Memory B cell (primary cell): ENCODE measurements around the gene MBD2.
"Not testable (repeated sequence)": the region's sequence is repeated elsewhere in the genome, so short reads cannot be mapped to it uniquely, and the experiment has no call there.

Experiments
- ATAC-seq: fragments of 150-1000 bp; cut with Tn5 transposase; 2 replicates; pipeline ENCODE4 v1.10.0; 2021; ENCODE audit warnings: low read depth, mild to moderate bottlenecking, moderate library complexity
- DNase-seq, 2 donors: peaks; one replicate each; pipeline ENCODE4 v3.0.0; 2022; ENCODE audit warnings: low spot score in 2 of 2
- H3K27ac Mint-ChIP-seq: one replicate; pipeline ENCODE4 v1.8.0; 2022; ENCODE audit warnings: mild to moderate bottlenecking, moderate library complexity, mixed read lengths
- H3K27me3 Mint-ChIP-seq: one replicate; pipeline ENCODE4 v1.8.0; 2022; ENCODE audit warnings: mixed read lengths
- H3K36me3 Mint-ChIP-seq: one replicate; pipeline ENCODE4 v1.8.0; 2022; ENCODE audit warnings: mild to moderate bottlenecking, mixed read lengths
- H3K4me1 Mint-ChIP-seq: one replicate; pipeline ENCODE4 v1.8.0; 2022; ENCODE audit warnings: mixed read lengths
- H3K4me3 Mint-ChIP-seq: one replicate; pipeline ENCODE4 v1.8.0; 2022; ENCODE audit warnings: mild to moderate bottlenecking, moderate library complexity, mixed read lengths
- H3K9me3 Mint-ChIP-seq: one replicate; pipeline ENCODE4 v1.8.0; 2022; ENCODE audit warnings: mixed read lengths

MBD2 gene, protein sequence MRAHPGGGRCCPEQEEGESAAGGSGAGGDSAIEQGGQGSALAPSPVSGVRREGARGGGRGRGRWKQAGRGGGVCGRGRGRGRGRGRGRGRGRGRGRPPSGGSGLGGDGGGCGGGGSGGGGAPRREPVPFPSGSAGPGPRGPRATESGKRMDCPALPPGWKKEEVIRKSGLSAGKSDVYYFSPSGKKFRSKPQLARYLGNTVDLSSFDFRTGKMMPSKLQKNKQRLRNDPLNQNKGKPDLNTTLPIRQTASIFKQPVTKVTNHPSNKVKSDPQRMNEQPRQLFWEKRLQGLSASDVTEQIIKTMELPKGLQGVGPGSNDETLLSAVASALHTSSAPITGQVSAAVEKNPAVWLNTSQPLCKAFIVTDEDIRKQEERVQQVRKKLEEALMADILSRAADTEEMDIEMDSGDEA

DNA sequence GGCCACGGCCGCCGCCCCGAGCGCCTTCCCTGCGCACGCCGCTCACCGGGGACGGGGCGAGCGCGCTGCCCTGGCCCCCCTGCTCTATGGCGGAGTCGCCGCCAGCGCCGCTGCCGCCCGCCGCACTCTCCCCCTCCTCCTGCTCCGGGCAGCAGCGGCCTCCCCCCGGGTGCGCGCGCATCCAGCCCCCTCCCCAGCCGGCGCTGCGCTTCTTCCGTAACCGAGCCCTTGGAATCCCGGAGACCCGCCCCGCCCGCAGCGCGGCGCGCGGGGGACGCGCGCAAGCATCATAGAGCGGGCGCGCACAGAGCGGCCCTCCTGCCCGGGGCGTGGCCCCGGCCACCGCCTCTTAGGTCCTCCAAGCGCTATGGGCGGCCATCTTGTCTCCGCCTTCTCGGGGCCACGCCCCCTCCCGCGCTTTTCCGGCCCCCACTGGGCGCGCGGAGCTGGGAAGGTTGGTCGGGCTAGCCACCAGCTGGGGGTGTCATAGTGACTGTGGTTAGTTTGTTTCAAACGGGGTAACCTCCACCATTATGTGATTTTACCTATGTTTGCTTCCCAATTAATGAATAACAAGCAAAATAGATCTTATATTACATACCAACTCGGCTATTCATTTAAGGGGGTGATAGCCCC is at the start of gene MBD2:
Gene MBD2, minus strand, starts transcription at position 291 of the 636 bp plus-strand sequence. Its CDS starts 110 bp downstream, at position 181.
- Mint-ChIP-seq H3K9me3 (no peaks in the 10 kb centered on the region), H3K4me3 (peak within 1 kb of the TSS; percentile 91), H3K27ac (peak within 1 kb of the TSS; percentile 94), H3K4me1 (peaks cover 23% of the 10 kb centered on the region), H3K36me3 (peaks cover 2% of the 10 kb centered on the region), H3K27me3 (no peaks in the 10 kb centered on the region)
- DNase-seq = peak; percentile 92 to 93
- ATAC-seq = peak; percentile 88

DNA sequence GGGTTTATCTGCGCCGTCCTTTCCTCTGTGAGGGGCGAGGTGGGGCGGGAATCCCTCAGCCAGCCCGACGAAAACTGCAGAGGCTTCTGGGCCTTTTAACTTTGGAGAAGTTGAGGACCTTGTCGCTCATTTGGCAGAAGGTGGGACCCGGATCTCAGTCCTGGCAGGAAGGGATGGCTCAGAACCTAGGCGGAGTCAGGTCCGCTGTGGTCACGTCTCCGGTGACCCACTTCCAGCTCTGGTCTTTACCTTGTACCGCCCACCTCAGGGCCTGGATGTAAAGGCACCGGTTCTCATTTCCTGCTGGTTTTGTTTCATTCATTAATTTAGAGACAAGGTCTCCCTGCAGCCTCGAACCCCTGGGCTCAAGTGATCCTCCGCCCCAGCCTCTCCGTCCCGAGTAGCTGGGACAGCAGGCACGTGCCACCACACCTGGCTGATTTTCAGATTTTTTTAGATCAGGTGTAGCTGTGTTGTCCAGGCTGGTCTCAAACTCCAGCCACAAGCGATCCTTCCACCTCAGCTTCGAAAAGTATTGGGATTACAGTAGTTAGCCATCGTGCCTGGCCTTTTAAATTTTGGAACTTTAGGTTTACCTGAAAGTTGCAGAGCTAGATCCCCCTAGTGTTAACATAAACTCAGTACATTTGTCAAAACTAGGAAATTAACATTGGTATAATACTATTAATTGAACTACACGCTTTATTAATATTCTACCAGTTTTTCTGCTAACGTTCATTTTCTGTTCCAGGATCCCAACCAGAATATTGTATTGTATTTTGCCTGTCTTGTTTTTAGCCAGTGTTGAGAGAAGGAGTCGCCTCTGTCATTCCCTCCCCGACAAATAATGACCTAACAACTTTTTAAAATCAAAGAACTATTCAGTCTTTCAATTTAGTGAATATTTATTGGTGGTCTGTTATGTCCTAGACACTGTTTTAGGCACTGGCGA is 45.7 kb upstream of the MBD2 start:
- no peaks in the 10 kb centered on the region for H3K27me3 Mint-ChIP-seq
- ATAC-seq (peak; percentile 9), DNase-seq (peak; percentile 16 to 27)
- H3K36me3 Mint-ChIP-seq = no peaks in the 10 kb centered on the region
- H3K4me3 Mint-ChIP-seq = peak overlapping the region; percentile 91
- H3K27ac Mint-ChIP-seq = peak overlapping the region; percentile 94
- peaks cover 13% of the 10 kb centered on the region for H3K4me1 Mint-ChIP-seq
- H3K9me3 Mint-ChIP-seq = no peaks in the 10 kb centered on the region

- Mint-ChIP-seq H3K4me1 (peaks cover 20% of the 10 kb centered on the region), H3K27me3 (no peaks in the 10 kb centered on the region), H3K9me3 (no peaks in the 10 kb centered on the region), H3K4me3 (peak overlapping the region; percentile 91), H3K36me3 (no peaks in the 10 kb centered on the region), H3K27ac (peak overlapping the region; percentile 94)
- ATAC-seq = no peak
- no peak for DNase-seq
Measured at GRCh38 chr18:54268751-54269150, 44.3 kb upstream of the MBD2 start.

- ATAC-seq = no peak
Measured at GRCh38 chr18:54267701-54268100, 43.2 kb upstream of the MBD2 start.

GRCh38 chr18:54263904-54264336 is 39.5 kb upstream of the MBD2 start:
- ATAC-seq (peak; percentile 22), DNase-seq (no peak)
- peaks cover 35% of the 10 kb centered on the region for H3K4me1 Mint-ChIP-seq
- peak overlapping the region; percentile 79 for H3K27ac Mint-ChIP-seq
- H3K27me3 Mint-ChIP-seq = no peaks in the 10 kb centered on the region
- no peaks in the 10 kb centered on the region for H3K36me3 Mint-ChIP-seq
- H3K4me3 Mint-ChIP-seq = peak overlapping the region; percentile 54
- no peaks in the 10 kb centered on the region for H3K9me3 Mint-ChIP-seq

More at GRCh38 chr18:54267701-54268100, 43.2 kb upstream of the MBD2 start:
- no peak for DNase-seq
- H3K27me3 Mint-ChIP-seq = no peaks in the 10 kb centered on the region
- no peaks in the 10 kb centered on the region for H3K36me3 Mint-ChIP-seq
- H3K27ac Mint-ChIP-seq = no peak overlapping the region
- peaks cover 23% of the 10 kb centered on the region for H3K4me1 Mint-ChIP-seq
- no peaks in the 10 kb centered on the region for H3K9me3 Mint-ChIP-seq
- no peak overlapping the region for H3K4me3 Mint-ChIP-seq

DNA sequence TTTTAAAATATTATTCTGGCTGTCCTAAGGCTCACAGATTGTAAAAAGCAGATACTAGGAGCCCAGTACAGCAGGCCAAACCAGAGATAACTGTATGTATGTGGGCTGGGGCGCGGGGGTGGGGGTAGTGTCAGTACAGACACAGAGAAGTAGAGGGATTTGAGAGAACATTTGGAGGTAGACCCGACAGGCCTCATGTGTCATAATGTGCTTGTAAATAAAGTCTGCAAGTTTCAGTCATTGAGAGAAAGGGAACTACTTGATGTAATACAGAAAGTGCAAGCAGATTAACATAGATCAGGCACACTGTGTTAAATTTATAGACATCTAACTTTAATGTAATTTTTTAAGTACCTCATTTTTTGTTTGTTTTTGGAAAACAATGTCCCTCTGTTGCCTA is 37.4 kb upstream of the MBD2 start:
- peak overlapping the region; percentile 74 for H3K27ac Mint-ChIP-seq
- no peaks in the 10 kb centered on the region for H3K36me3 Mint-ChIP-seq
- H3K9me3 Mint-ChIP-seq = no peaks in the 10 kb centered on the region
- peak; percentile 86 for ATAC-seq
- no peak for DNase-seq
- peaks cover 33% of the 10 kb centered on the region for H3K4me1 Mint-ChIP-seq
- no peaks in the 10 kb centered on the region for H3K27me3 Mint-ChIP-seq
- no peak overlapping the region for H3K4me3 Mint-ChIP-seq

- H3K27ac Mint-ChIP-seq = no peak overlapping the region
- no peaks in the 10 kb centered on the region for H3K27me3 Mint-ChIP-seq
- ATAC-seq = no peak
- H3K4me1 Mint-ChIP-seq = peaks cover 30% of the 10 kb centered on the region
- H3K36me3 Mint-ChIP-seq = no peaks in the 10 kb centered on the region
- no peak for DNase-seq
- no peak overlapping the region for H3K4me3 Mint-ChIP-seq
- no peaks in the 10 kb centered on the region for H3K9me3 Mint-ChIP-seq
Measured at GRCh38 chr18:54260396-54261072, 36.1 kb upstream of the MBD2 start.

- H3K27me3 Mint-ChIP-seq, H3K36me3 Mint-ChIP-seq, ATAC-seq, DNase-seq, H3K27ac Mint-ChIP-seq, H3K4me3 Mint-ChIP-seq, H3K9me3 Mint-ChIP-seq: not testable (repeated sequence)
- H3K4me1 Mint-ChIP-seq = peaks cover 17% of the 10 kb centered on the region
Measured at GRCh38 chr18:54257818-54258217, 33.3 kb upstream of the MBD2 start.

- Mint-ChIP-seq H3K9me3 (no peaks in the 10 kb centered on the region), H3K27me3 (no peaks in the 10 kb centered on the region), H3K27ac (no peak overlapping the region), H3K36me3 (no peaks in the 10 kb centered on the region), H3K4me1 (peaks cover 15% of the 10 kb centered on the region), H3K4me3 (no peak overlapping the region)
- no peak for DNase-seq
- no peak for ATAC-seq
Measured at GRCh38 chr18:54257015-54257414, 32.5 kb upstream of the MBD2 start.

- H3K4me1 Mint-ChIP-seq = peaks cover 19% of the 10 kb centered on the region
- H3K4me3 Mint-ChIP-seq = no peak overlapping the region
- DNase-seq (no peak), ATAC-seq (no peak)
- no peaks in the 10 kb centered on the region for H3K27me3 Mint-ChIP-seq
- H3K36me3 Mint-ChIP-seq = no peaks in the 10 kb centered on the region
- H3K9me3 Mint-ChIP-seq = no peaks in the 10 kb centered on the region
- no peak overlapping the region for H3K27ac Mint-ChIP-seq
Measured at GRCh38 chr18:54255141-54255540, 30.7 kb upstream of the MBD2 start.

- Mint-ChIP-seq H3K36me3 (no peaks in the 10 kb centered on the region), H3K4me1 (peaks cover 20% of the 10 kb centered on the region), H3K4me3 (no peak overlapping the region), H3K27me3 (no peaks in the 10 kb centered on the region), H3K27ac (no peak overlapping the region), H3K9me3 (no peaks in the 10 kb centered on the region)
- ATAC-seq (no peak), DNase-seq (no peak)
Measured at GRCh38 chr18:54254265-54254758, 29.8 kb upstream of the MBD2 start.

DNA sequence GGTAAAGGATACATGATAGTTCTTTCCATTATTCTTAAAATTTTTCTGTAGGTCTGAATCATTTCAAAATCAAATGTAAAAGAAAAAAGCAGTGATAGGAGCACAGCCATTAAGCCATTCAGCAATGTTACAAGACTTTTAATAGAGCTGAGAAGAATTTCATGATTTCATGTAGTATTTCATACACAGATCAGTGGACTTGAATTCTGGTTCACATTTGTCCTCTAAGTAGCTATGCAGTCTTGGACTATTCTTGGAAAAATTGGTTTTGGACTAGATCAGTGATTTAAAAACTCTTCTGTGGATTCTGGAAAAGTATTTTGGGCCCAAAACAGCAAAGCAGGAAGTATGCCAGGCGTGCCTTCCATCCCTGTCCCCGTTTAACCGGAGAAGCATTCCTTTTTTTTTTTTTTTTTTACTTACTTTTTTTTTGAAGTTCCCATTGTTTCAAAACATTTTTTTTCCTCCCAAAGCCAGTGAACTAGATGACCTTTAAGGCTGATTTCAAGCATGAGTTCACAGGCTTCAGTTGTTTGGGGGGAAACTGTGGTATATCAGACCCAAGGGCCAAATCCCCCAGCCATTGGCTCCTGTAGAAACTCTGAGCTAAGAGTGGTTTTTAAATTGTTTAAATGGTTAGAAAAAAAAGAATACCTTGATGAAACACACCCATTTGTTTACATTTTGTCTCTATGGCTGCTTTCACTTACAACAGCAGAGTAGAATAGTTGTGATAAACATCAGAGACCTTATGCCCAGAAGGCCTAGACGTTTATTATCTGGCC is 27.3 kb upstream of the MBD2 start:
- no peak for DNase-seq
- Mint-ChIP-seq H3K9me3 (no peaks in the 10 kb centered on the region), H3K36me3 (no peaks in the 10 kb centered on the region), H3K4me1 (peaks cover 27% of the 10 kb centered on the region), H3K27ac (peak overlapping the region; percentile 82), H3K27me3 (no peaks in the 10 kb centered on the region), H3K4me3 (no peak overlapping the region)
- no peak for ATAC-seq
